ENCODE measurements around the gene VPS36.
"Not testable (repeated sequence)": the region's sequence is repeated elsewhere in the genome, so short reads cannot be mapped to it uniquely, and the experiment has no call there.

VPS36 gene

DNA sequence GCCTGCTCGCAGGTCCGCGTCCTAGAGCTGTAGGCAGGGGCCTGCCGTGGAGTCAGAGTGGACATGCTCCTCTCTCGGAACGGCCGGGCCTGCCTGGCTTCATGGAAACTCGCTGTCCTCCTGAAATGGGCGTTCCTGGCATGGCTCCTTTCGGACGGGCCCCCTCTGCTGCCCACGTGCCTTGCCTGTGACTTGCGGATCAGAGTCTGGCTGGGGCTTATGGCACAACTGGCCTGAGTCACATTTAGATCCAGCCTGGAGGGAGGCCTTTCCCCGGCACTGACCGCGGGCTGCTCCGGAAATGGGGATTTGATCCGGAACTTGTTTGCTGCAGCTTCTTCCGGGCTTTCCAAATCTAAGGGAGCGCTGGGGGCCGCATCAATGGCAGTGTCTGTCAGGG, 72.5 kb downstream of the VPS36 start:
- TF ChIP-seq, protein P1, sequence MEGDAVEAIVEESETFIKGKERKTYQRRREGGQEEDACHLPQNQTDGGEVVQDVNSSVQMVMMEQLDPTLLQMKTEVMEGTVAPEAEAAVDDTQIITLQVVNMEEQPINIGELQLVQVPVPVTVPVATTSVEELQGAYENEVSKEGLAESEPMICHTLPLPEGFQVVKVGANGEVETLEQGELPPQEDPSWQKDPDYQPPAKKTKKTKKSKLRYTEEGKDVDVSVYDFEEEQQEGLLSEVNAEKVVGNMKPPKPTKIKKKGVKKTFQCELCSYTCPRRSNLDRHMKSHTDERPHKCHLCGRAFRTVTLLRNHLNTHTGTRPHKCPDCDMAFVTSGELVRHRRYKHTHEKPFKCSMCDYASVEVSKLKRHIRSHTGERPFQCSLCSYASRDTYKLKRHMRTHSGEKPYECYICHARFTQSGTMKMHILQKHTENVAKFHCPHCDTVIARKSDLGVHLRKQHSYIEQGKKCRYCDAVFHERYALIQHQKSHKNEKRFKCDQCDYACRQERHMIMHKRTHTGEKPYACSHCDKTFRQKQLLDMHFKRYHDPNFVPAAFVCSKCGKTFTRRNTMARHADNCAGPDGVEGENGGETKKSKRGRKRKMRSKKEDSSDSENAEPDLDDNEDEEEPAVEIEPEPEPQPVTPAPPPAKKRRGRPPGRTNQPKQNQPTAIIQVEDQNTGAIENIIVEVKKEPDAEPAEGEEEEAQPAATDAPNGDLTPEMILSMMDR (IDR thresholded peaks at IDR 0.05; ENCODE audit: extremely low read depth, insufficient read depth, missing control alignments) = no peak
- in situ Hi-C loops (cut with MboI; ENCODE audit: low pct_unique_long_range_greater_than_20kb, low sequenced_read_pairs, unreplicated experiment) = no loop called here
- DNase-seq (ENCODE audit: low spot score) = no peak

DNA sequence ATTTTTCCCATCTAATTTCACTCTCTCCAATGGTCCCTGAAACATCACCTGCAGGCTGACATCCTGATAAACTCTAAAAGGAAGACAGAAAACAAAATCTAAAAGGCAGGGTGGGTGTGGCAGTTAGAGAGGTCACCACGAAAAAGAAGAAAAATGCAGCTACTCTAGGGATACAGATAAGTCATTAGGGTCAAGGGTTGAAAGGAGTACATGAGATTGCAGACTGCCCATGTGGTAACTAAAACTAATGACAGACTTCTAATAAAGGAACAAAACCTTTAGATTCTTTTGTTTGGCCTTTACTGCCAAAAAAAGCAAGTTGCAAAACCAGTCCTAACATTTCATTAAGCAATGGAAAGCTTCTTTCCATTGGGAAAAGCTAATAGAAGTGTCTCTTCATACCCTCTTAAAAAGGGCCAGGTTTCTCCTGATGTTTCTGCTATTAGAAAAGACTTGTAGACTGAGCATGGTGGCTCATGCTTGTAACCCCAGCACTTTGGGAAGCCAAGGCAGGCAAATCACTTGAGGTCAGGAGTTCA, 75.5 kb downstream of the VPS36 start:
- TF ChIP-seq, protein P1 (IDR thresholded peaks at IDR 0.05; ENCODE audit: extremely low read depth, insufficient read depth, missing control alignments) = no peak
- in situ Hi-C loops (cut with MboI; ENCODE audit: low pct_unique_long_range_greater_than_20kb, low sequenced_read_pairs, unreplicated experiment) = no loop called here

DNA sequence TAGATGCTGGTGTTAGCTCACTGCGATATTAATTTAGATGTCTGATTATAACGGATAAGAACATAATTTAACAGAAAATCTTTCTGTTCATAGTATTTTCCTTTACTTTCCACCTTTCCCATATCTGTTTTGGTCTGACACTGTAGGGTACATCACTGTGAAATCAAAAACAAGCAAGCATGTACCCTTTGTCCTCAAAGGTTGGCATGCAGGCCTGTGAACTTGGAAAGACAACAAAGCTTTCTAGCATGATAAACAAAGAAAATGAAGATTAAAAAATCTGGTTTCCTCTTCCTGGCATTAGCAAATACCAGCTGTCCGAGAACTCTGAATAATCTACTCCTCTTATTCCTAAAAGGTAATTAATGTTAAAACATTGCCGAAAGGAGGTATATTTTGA, 76.0 kb downstream of the VPS36 start:
- in situ Hi-C loops (cut with MboI; ENCODE audit: low pct_unique_long_range_greater_than_20kb, low sequenced_read_pairs, unreplicated experiment) = no loop called here
- no peak for DNase-seq (ENCODE audit: low spot score)
- TF ChIP-seq, protein P1 (IDR thresholded peaks at IDR 0.05; ENCODE audit: extremely low read depth, insufficient read depth, missing control alignments) = no peak

More for the DNA sequence above, 75.5 kb downstream of the VPS36 start:
- no peak for DNase-seq (ENCODE audit: low spot score)

DNA sequence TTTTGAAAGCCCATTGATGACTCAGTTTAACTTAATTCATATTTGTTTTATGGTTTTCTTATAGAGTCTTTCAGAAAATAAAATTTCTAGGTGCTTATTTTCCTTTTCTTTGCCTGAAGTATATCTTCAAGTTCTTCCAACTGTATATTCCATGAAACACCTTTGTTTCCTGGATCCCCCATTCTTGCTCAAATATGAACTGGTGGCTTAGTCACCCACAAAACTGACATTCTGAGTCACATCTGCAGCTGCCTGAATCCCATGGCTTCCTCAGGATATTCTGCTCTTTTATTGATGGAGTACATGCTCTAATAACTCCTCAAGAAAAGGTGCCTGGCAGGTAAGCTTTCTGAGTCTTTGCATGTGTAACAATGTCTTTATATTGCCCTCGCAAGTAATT, 77.2 kb downstream of the VPS36 start:
- DNase-seq (ENCODE audit: low spot score); in situ Hi-C loops (cut with MboI; ENCODE audit: low pct_unique_long_range_greater_than_20kb, low sequenced_read_pairs, unreplicated experiment): not testable (repeated sequence)

DNA sequence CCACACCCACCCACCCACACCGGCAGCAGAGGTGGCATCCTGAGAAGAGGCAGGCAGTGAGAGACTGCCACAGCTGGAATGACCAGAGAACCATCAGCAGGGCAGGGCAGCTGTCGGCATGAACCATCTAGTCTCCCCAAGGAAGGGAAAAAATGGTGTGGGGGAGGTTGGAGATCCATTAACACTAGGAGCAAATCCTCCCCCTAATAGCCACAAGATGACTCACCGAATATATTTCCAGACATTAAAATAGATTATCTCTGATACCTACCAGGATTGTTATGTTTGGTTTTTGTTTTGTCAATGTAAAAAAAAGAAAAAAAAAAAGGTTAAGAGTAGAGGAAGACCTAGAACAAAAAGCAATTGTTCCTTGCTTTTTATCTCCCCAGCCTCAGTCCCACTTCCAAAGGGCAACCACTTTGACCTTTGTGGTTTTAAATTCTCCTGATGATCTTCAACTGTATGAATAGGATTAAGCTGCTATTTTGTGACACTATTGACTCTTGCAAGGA, 78.6 kb downstream of the VPS36 start:
- TF ChIP-seq, protein P1 (IDR thresholded peaks at IDR 0.05; ENCODE audit: extremely low read depth, insufficient read depth, missing control alignments) = no peak
- in situ Hi-C loops (cut with MboI; ENCODE audit: low pct_unique_long_range_greater_than_20kb, low sequenced_read_pairs, unreplicated experiment) = no loop called here
- no peak for DNase-seq (ENCODE audit: low spot score)

DNA sequence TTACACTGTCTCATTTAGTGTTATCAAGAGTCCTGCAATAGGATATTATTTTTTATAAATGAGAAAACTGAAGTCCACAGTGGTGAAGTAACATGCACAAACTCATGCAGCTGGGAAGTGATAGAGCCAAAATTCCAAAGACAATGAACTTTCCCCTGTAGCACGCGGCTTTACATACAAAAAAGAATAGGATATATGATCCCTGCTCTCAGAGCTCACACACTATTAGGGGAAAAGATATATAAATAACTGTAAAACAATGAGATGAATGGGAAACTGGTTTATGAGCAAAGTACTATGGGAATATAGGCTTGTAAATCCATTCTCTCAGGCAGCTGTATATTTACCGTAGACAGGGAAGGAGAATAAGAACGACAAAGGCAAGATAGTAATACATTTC, 84.1 kb downstream of the VPS36 start:
- in situ Hi-C loops (cut with MboI; ENCODE audit: low pct_unique_long_range_greater_than_20kb, low sequenced_read_pairs, unreplicated experiment) = no loop called here
- TF ChIP-seq, protein P1 (IDR thresholded peaks at IDR 0.05; ENCODE audit: extremely low read depth, insufficient read depth, missing control alignments) = no peak
- DNase-seq (ENCODE audit: low spot score) = no peak
